HFFc6 (cell line): Measurements from ENCODE around the gene ZNF416. TPM values are rescaled to one million over a fixed set of nuclear protein-coding genes. Genes with fewer than 3 reads are reported as not detected.

Source experiments
- DNase-seq: peaks from one replicate; pipeline ENCODE4 v3.0.0-alpha.2; 2018
- H3K27ac Mint-ChIP-seq: 2 replicates; pipeline ENCODE4 v1.8.0; 2020; ENCODE audit warnings: mild to moderate bottlenecking, mixed read lengths
- H3K27me3 Mint-ChIP-seq: 2 replicates; pipeline ENCODE4 v1.8.0; 2021; ENCODE audit warnings: mild to moderate bottlenecking, moderate library complexity, mixed read lengths; ENCODE audit not compliant: insufficient read depth
- H3K36me3 Mint-ChIP-seq: 2 replicates; pipeline ENCODE4 v1.8.0; 2021; ENCODE audit warnings: low read depth, mixed read lengths
- H3K4me1 Mint-ChIP-seq: 2 replicates; pipeline ENCODE4 v1.8.0; 2020; ENCODE audit warnings: low read depth, mixed read lengths
- H3K4me3 Mint-ChIP-seq: 2 replicates; pipeline ENCODE4 v1.8.0; 2020; ENCODE audit warnings: mild to moderate bottlenecking, moderate library complexity, mixed read lengths
- H3K9me3 Mint-ChIP-seq: 2 replicates; pipeline ENCODE4 v1.8.0; 2020; ENCODE audit warnings: mild to moderate bottlenecking, mixed read lengths
- CTCF ChIP-seq: fragments of 200-600 bp; sonication (generic); IDR thresholded peaks from 2 replicates; pipeline ENCODE4 v1.5.0; 2021; ENCODE audit warnings: antibody characterized with exemption, mild to moderate bottlenecking
- long read RNA-seq: library from polyadenylated mRNA; unstranded; transcript quantifications from one replicate; pipeline ENCODE4 v2.0.0, GENCODE V29; 2019
- total RNA-seq, 6 experiments: library from RNA; stranded (reverse); fragmentation: NEBNext Ultra II Directional; extraction: Animal tissue kit (Norgen Biotek cat#: 25700); gene quantifications; 2 replicates in 1 of 6; 3 replicates in 5 of 6; pipeline ENCODE4 v1.2.3, GENCODE V29; 2021

Gene ZNF416
- total RNA-seq = 1 to 10 TPM; 3.8 to 5.4 (median 5.0) TPM
- long read RNA-seq, transcript ZNF416-201 (4 exons, 2,561 nt) = major isoform, 6 of 6 reads
- long read RNA-seq, partial matches to known transcripts = 0 of 6 reads
- long read RNA-seq, other reads (novel, unspliced or antisense) = 0 of 6 reads

- peak; percentile 97 for DNase-seq
- peak within 1 kb of the TSS; percentile 52 for H3K27ac Mint-ChIP-seq
- TF ChIP-seq CTCF = peak; percentile 41; the same call in 1 of the 2 replicates
- H3K27me3 Mint-ChIP-seq = peaks cover 4% of the 10 kb centered on the region
- peak within 1 kb of the TSS; percentile 89 for H3K4me3 Mint-ChIP-seq
- peaks cover 47% of the 10 kb centered on the region for H3K36me3 Mint-ChIP-seq
- peaks cover 11% of the 10 kb centered on the region for H3K4me1 Mint-ChIP-seq
- peaks cover 56% of the 10 kb centered on the region for H3K9me3 Mint-ChIP-seq
Measured at GRCh38 chr19:57578487-57579205, at the start of gene ZNF416. Gene ZNF416 (minus strand): TSS chr19:57578911. CDS start chr19:57578704, 207 bp downstream.

- Mint-ChIP-seq H3K36me3 (peaks cover 77% of the 10 kb centered on the region), H3K27ac (no peak overlapping the region), H3K4me3 (no peak overlapping the region), H3K27me3 (peaks cover 2% of the 10 kb centered on the region), H3K4me1 (no peaks in the 10 kb centered on the region), H3K9me3 (peaks cover 76% of the 10 kb centered on the region)
- no peak for DNase-seq
- no peak for TF ChIP-seq CTCF
Measured at GRCh38 chr19:57623091-57623490, 44.4 kb upstream of the ZNF416 start.

- H3K36me3 Mint-ChIP-seq = peaks cover 95% of the 10 kb centered on the region
Measured at GRCh38 chr19:57620673-57621348, 42.1 kb upstream of the ZNF416 start.

GRCh38 chr19:57615346-57615745 is 36.6 kb upstream of the ZNF416 start:
- H3K36me3 Mint-ChIP-seq = peaks cover 69% of the 10 kb centered on the region
- peaks cover 16% of the 10 kb centered on the region for H3K4me1 Mint-ChIP-seq
- no peak for TF ChIP-seq CTCF
- H3K9me3 Mint-ChIP-seq = peaks cover 65% of the 10 kb centered on the region
- peaks cover 4% of the 10 kb centered on the region for H3K27me3 Mint-ChIP-seq
- H3K4me3 Mint-ChIP-seq = peak overlapping the region; percentile 90
- no peak for DNase-seq
- peak overlapping the region; percentile 50; the same call in 1 of the 2 replicates for H3K27ac Mint-ChIP-seq

More at GRCh38 chr19:57620673-57621348, 42.1 kb upstream of the ZNF416 start:
- peaks cover 1% of the 10 kb centered on the region; the same call in 1 of the 2 replicates for H3K4me1 Mint-ChIP-seq
- H3K27me3 Mint-ChIP-seq = peaks cover 6% of the 10 kb centered on the region
- peak; percentile 14 for DNase-seq
- H3K9me3 Mint-ChIP-seq = peaks cover 97% of the 10 kb centered on the region
- H3K27ac Mint-ChIP-seq = no peak overlapping the region
- TF ChIP-seq CTCF = no peak
- H3K4me3 Mint-ChIP-seq = peak overlapping the region; percentile 5; the same call in 1 of the 2 replicates

- Mint-ChIP-seq H3K27ac (peak within 1 kb of the TSS; percentile 50), H3K4me1 (peaks cover 16% of the 10 kb centered on the region), H3K36me3 (peaks cover 60% of the 10 kb centered on the region), H3K4me3 (peak within 1 kb of the TSS; percentile 90), H3K27me3 (peaks cover 4% of the 10 kb centered on the region), H3K9me3 (peaks cover 53% of the 10 kb centered on the region)
- DNase-seq = peak; percentile 79
- peak; percentile 62 for TF ChIP-seq CTCF
Measured at GRCh38 chr19:57613941-57614743, 35.4 kb upstream of the ZNF416 start, which contains the start of gene ZNF134. Gene ZNF134 (plus strand): TSS chr19:57614242. CDS start chr19:57619469, 5,227 bp downstream.
